HEK293T (cell line): ENCODE data around the gene CSGALNACT2.

Source experiments
- ARNT ChIP-seq: fragments of 450-650 bp; IDR thresholded peaks from 2 replicates; pipeline ENCODE4 v1.6.1; 2017; ENCODE audit warnings: mild to moderate bottlenecking
- BHLHE40 ChIP-seq: fragments of 450-650 bp; IDR thresholded peaks from 2 replicates; pipeline ENCODE4 v1.6.1; 2016; ENCODE audit warnings: mild to moderate bottlenecking, moderate library complexity, borderline replicate concordance
- CTBP1 ChIP-seq: fragments of 450-650 bp; IDR thresholded peaks from 2 replicates; pipeline ENCODE4 v1.6.1; 2016; ENCODE audit warnings: borderline replicate concordance
- ELF4 ChIP-seq: fragments of 450-650 bp; IDR thresholded peaks from 2 replicates; pipeline ENCODE4 v1.6.1; 2017; ENCODE audit warnings: antibody characterized with exemption
- FOXA1 ChIP-seq: fragments of 450-650 bp; IDR thresholded peaks from 2 replicates; pipeline ENCODE4 v1.6.1; 2016; ENCODE audit warnings: mild to moderate bottlenecking
- FOXK2 ChIP-seq: fragments of 450-650 bp; IDR thresholded peaks from 2 replicates; pipeline ENCODE4 v1.6.1; 2016; ENCODE audit warnings: mild to moderate bottlenecking
- FOXM1 ChIP-seq: fragments of 450-650 bp; IDR thresholded peaks from 2 replicates; pipeline ENCODE4 v1.6.1; 2017; ENCODE audit warnings: mild to moderate bottlenecking, borderline replicate concordance
- HDGF ChIP-seq: fragments of 450-650 bp; IDR thresholded peaks from 2 replicates; pipeline ENCODE4 v1.6.1; 2017; ENCODE audit warnings: antibody characterized with exemption, borderline replicate concordance
- LEF1 ChIP-seq: fragments of 450-650 bp; IDR thresholded peaks from 2 replicates; pipeline ENCODE4 v1.6.1; 2017; ENCODE audit warnings: mild to moderate bottlenecking, borderline replicate concordance
- SP1 ChIP-seq: fragments of 450-650 bp; IDR thresholded peaks from 2 replicates; pipeline ENCODE4 v1.6.1; 2017
- SUZ12 ChIP-seq: fragments of 450-650 bp; IDR thresholded peaks from 2 replicates; pipeline ENCODE4 v1.6.1; 2016; ENCODE audit warnings: mild to moderate bottlenecking
- TARDBP ChIP-seq: fragments of 450-650 bp; IDR thresholded peaks from 2 replicates; pipeline ENCODE4 v1.6.1; 2016
- ZNF384 ChIP-seq: fragments of 450-650 bp; IDR thresholded peaks from 2 replicates; pipeline ENCODE4 v1.6.1; 2016
- TF ChIP-seq, protein P1 (sequence below): fragments of 450-650 bp; IDR thresholded peaks from 2 replicates; pipeline ENCODE4 v1.6.1; 2016

GRCh38 chr10:43111921-43112607 lies 26.2 kb upstream of the CSGALNACT2 start:
- TF ChIP-seq, protein P1, sequence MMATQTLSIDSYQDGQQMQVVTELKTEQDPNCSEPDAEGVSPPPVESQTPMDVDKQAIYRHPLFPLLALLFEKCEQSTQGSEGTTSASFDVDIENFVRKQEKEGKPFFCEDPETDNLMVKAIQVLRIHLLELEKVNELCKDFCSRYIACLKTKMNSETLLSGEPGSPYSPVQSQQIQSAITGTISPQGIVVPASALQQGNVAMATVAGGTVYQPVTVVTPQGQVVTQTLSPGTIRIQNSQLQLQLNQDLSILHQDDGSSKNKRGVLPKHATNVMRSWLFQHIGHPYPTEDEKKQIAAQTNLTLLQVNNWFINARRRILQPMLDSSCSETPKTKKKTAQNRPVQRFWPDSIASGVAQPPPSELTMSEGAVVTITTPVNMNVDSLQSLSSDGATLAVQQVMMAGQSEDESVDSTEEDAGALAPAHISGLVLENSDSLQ, result no peak
- no peak for TF ChIP-seq ELF4
- no peak for TF ChIP-seq ZNF384
- no peak for TF ChIP-seq FOXK2
- TF ChIP-seq FOXA1, result no peak
- no peak for TF ChIP-seq ARNT
- TF ChIP-seq SUZ12, result no peak
- TF ChIP-seq SP1, result no peak
- TF ChIP-seq FOXM1, result no peak
- no peak for TF ChIP-seq HDGF
- TF ChIP-seq BHLHE40, result no peak
- TF ChIP-seq TARDBP, result no peak
- TF ChIP-seq LEF1, result no peak
- TF ChIP-seq CTBP1, result no peak
